GM23248 (cell line): Measurements from ENCODE around the gene DIP2C. TPM values are rescaled to one million over a fixed set of nuclear protein-coding genes. Genes with fewer than 3 reads are reported as not detected.

Experiments used
- DNase-seq: peaks from one replicate; pipeline ENCODE4 v3.0.0-alpha.2; 2015
- H2AFZ ChIP-seq: fragments of 200-600 bp; sonication (generic); 2 replicates; pipeline ENCODE4 v1.6.1; 2016; ENCODE audit warnings: antibody characterized with exemption
- H3F3A ChIP-seq: fragments of 200-600 bp; sonication (generic); 2 replicates; pipeline ENCODE4 v1.6.1; 2016; ENCODE audit warnings: mild to moderate bottlenecking, antibody characterized with exemption, mixed run types; ENCODE audit not compliant: insufficient read depth
- H3K27ac ChIP-seq: fragments of 200-600 bp; sonication (generic); 2 replicates; pipeline ENCODE4 v1.5.1; 2016; ENCODE audit warnings: mild to moderate bottlenecking
- H3K27me3 ChIP-seq: fragments of 200-600 bp; sonication (generic); replicated peaks from 2 replicates; pipeline ENCODE4 v1.6.1; 2016; ENCODE audit warnings: mild to moderate bottlenecking; ENCODE audit not compliant: insufficient read depth
- H3K36me3 ChIP-seq: fragments of 200-600 bp; sonication (generic); 2 replicates; pipeline ENCODE4 v1.6.1; 2016; ENCODE audit warnings: low read depth, mild to moderate bottlenecking
- H3K4me1 ChIP-seq: fragments of 200-600 bp; sonication (generic); 2 replicates; pipeline ENCODE4 v1.6.1; 2016; ENCODE audit warnings: mild to moderate bottlenecking; ENCODE audit not compliant: insufficient read depth
- H3K4me2 ChIP-seq: fragments of 200-600 bp; sonication (generic); one replicate; pipeline ENCODE4 v1.6.1; 2016; ENCODE audit warnings: mild to moderate bottlenecking; ENCODE audit not compliant: unreplicated experiment
- H3K4me3 ChIP-seq: fragments of 200-600 bp; sonication (generic); 2 replicates; pipeline ENCODE4 v1.5.1; 2016; ENCODE audit warnings: mild to moderate bottlenecking
- H3K79me2 ChIP-seq: fragments of 200-600 bp; sonication (generic); 2 replicates; pipeline ENCODE4 v1.6.1; 2016; ENCODE audit warnings: mild to moderate bottlenecking; ENCODE audit not compliant: insufficient read depth
- H3K9ac ChIP-seq: fragments of 200-600 bp; sonication (generic); 2 replicates; pipeline ENCODE4 v1.6.1; 2016; ENCODE audit warnings: mild to moderate bottlenecking
- H3K9me2 ChIP-seq: fragments of 200-600 bp; sonication (generic); 2 replicates; pipeline ENCODE4 v1.6.1; 2016; ENCODE audit warnings: mixed run types, mild to moderate bottlenecking, moderate library complexity; ENCODE audit not compliant: insufficient read depth
- H3K9me3 ChIP-seq: fragments of 200-600 bp; sonication (generic); one replicate; pipeline ENCODE4 v1.6.1; 2017; ENCODE audit warnings: low read depth
- H4K20me1 ChIP-seq: fragments of 200-600 bp; sonication (generic); 2 replicates; pipeline ENCODE4 v1.6.0; 2016; ENCODE audit not compliant: insufficient read depth
- EZH2 ChIP-seq: fragments of 200-600 bp; sonication (generic); IDR thresholded peaks from 2 replicates; pipeline ENCODE4 v1.6.1; 2018; ENCODE audit warnings: antibody characterized with exemption, mild to moderate bottlenecking; ENCODE audit not compliant: insufficient read depth, poor library complexity, severe bottlenecking
- EZH2phosphoT487 ChIP-seq: fragments of 200-600 bp; sonication (generic); IDR thresholded peaks from 2 replicates; pipeline ENCODE4 v1.6.1; 2018; ENCODE audit warnings: antibody characterized with exemption, moderate library complexity, mild to moderate bottlenecking, low read depth; ENCODE audit not compliant: insufficient read depth
- WGBS, 2 experiments: methylation state at CpG; one replicate each; pipeline ENCODE4 v1.1.6; 2015 to 2017; ENCODE audit warnings: low lambda C conversion rate in 2 of 2, low coverage in 1 of 2; ENCODE audit errors: missing lambda C conversion rate in 2 of 2; 5-methylcytosine and 5-hydroxymethylcytosine counted together
- in situ Hi-C: fragments of 300-500 bp; cut with MboI; formaldehyde crosslinking; loops from 2 replicates; pipeline ENCODE4 v1.15.0; 2020
- polyA plus RNA-seq: library from polyadenylated mRNA; unstranded; fragments of >200 nt; fragmentation: Nextera tagmentation; extraction: Ambion mirVana; gene quantifications from 2 replicates; pipeline ENCODE4 v1.2.1, GENCODE V29; 2016
- total RNA-seq: library from RNA; depleted of rRNA; stranded (reverse); fragments of >200 nt; shearing (Covaris generic); gene quantifications from 2 replicates; pipeline ENCODE4 v1.2.3, GENCODE V29; 2014

Gene DIP2C
- total and polyA plus RNA-seq, 2 experiments from 2014 or later, result 12.0 to 13.1 TPM

GRCh38 chr10:677750-678661, 11.5 kb downstream of the DIP2C start:
- Histone ChIP-seq H3K4me1 (peaks cover 22% of the 10 kb centered on the region; the same call in 1 of the 2 replicates), H3F3A (peaks cover 20% of the 10 kb centered on the region), H3K9me2 (no peaks in the 10 kb centered on the region), H3K79me2 (peaks cover 90% of the 10 kb centered on the region), H3K36me3 (no peaks in the 10 kb centered on the region), H3K27ac (no peak overlapping the region), H3K9ac (no peak overlapping the region), H2AFZ (no peak overlapping the region), H3K4me3 (no peak overlapping the region), H4K20me1 (peaks cover 3% of the 10 kb centered on the region; the same call in 1 of the 2 replicates), H3K4me2 (no peak overlapping the region), H3K27me3 (no peaks in the 10 kb centered on the region), H3K9me3 (no peaks in the 10 kb centered on the region)
- TF ChIP-seq EZH2 (no peak), EZH2phosphoT487 (no peak)
- in situ Hi-C loops, result no loop called here
- WGBS, 2 experiments, result 87 to 90% methylated on average over 14 to 19 of the region's 22 CpGs
- no peak for DNase-seq

GRCh38 chr10:677038-677437, 12.4 kb downstream of the DIP2C start:
- Histone ChIP-seq H3K9me3 (no peaks in the 10 kb centered on the region), H3K27me3 (no peaks in the 10 kb centered on the region), H4K20me1 (peaks cover 2% of the 10 kb centered on the region; the same call in 1 of the 2 replicates), H3K79me2 (peaks cover 91% of the 10 kb centered on the region), H3K9me2 (no peaks in the 10 kb centered on the region), H3K36me3 (no peaks in the 10 kb centered on the region), H3K27ac (0 out of 2 replicates have a peak overlapping the region, but pooled peaks have one; percentile 1), H3K4me1 (0 out of 2 replicates have a peak, but pooled peaks cover 13% of the 10 kb centered on the region), H3K9ac (no peak overlapping the region), H3K4me3 (no peak overlapping the region), H3F3A (peaks cover 10% of the 10 kb centered on the region), H2AFZ (no peak overlapping the region), H3K4me2 (no peak overlapping the region)
- WGBS, 2 experiments, result 100% methylated on average over 1 of the region's 1 CpG
- no peak for TF ChIP-seq EZH2phosphoT487
- TF ChIP-seq EZH2, result no peak
- in situ Hi-C loops, result no loop called here
- peak; percentile 37 for DNase-seq

GRCh38 chr10:676178-676577, 13.3 kb downstream of the DIP2C start:
- Histone ChIP-seq H3K79me2 (peaks cover 89% of the 10 kb centered on the region), H2AFZ (no peak overlapping the region), H3K27ac (no peak overlapping the region), H3K4me1 (0 out of 2 replicates have a peak, but pooled peaks cover 9% of the 10 kb centered on the region), H3K36me3 (no peaks in the 10 kb centered on the region), H4K20me1 (no peaks in the 10 kb centered on the region; the same call in 1 of the 2 replicates), H3K9me2 (no peaks in the 10 kb centered on the region), H3K4me2 (no peak overlapping the region), H3K9me3 (no peaks in the 10 kb centered on the region), H3K9ac (no peak overlapping the region), H3K4me3 (no peak overlapping the region), H3K27me3 (no peaks in the 10 kb centered on the region), H3F3A (peaks cover 1% of the 10 kb centered on the region; the same call in 1 of the 2 replicates)
- no peak for TF ChIP-seq EZH2
- TF ChIP-seq EZH2phosphoT487, result no peak
- WGBS, 2 experiments, result 93 to 100% methylated on average over 3 of the region's 3 CpGs
- in situ Hi-C loops, result no loop called here
- no peak for DNase-seq

- WGBS, 2 experiments, result 91 to 97% methylated on average over 4 of the region's 4 CpGs
- in situ Hi-C loops, result no loop called here
Measured at GRCh38 chr10:675532-675931, 13.9 kb downstream of the DIP2C start.

More at GRCh38 chr10:675532-675931, 13.9 kb downstream of the DIP2C start:
- Histone ChIP-seq H3K4me1 (0 out of 2 replicates have a peak, but pooled peaks cover 9% of the 10 kb centered on the region), H3K4me3 (no peak overlapping the region), H3K9me2 (no peaks in the 10 kb centered on the region), H2AFZ (no peak overlapping the region), H4K20me1 (no peaks in the 10 kb centered on the region; the same call in 1 of the 2 replicates), H3K4me2 (no peak overlapping the region), H3F3A (peaks cover 3% of the 10 kb centered on the region; the same call in 1 of the 2 replicates), H3K27me3 (no peaks in the 10 kb centered on the region), H3K9ac (no peak overlapping the region), H3K27ac (no peak overlapping the region), H3K36me3 (no peaks in the 10 kb centered on the region), H3K9me3 (no peaks in the 10 kb centered on the region), H3K79me2 (peaks cover 89% of the 10 kb centered on the region)
- TF ChIP-seq EZH2 (no peak), EZH2phosphoT487 (no peak)
- no peak for DNase-seq
